H9 (cell line): Measurements from ENCODE around the gene RPEL1. TPM values are rescaled to one million over a fixed set of nuclear protein-coding genes. Genes with fewer than 3 reads are reported as not detected.

Source experiments
- DNase-seq: peaks from one replicate; pipeline ENCODE4 v3.0.0-alpha.2; 2017
- H2AFZ ChIP-seq: one replicate; pipeline ENCODE4 v1.6.1; 2013; ENCODE audit warnings: mild to moderate bottlenecking, low read length, control low read depth, moderate library complexity
- H2AK5ac ChIP-seq: 2 replicates; pipeline ENCODE4 v1.6.1; 2013; ENCODE audit warnings: low read length, control low read depth, mixed read lengths; ENCODE audit not compliant: insufficient read length
- H2BK120ac ChIP-seq: one replicate; pipeline ENCODE4 v1.6.1; 2013; ENCODE audit warnings: low read depth, mild to moderate bottlenecking, low read length, control low read depth, inconsistent platforms; ENCODE audit not compliant: poor library complexity, severe bottlenecking
- H2BK12ac ChIP-seq: 2 replicates; pipeline ENCODE4 v1.6.1; 2013; ENCODE audit warnings: low read length, control low read depth, mixed read lengths, low read depth; ENCODE audit not compliant: insufficient read length
- H2BK15ac ChIP-seq: 2 replicates; pipeline ENCODE4 v1.6.1; 2013; ENCODE audit warnings: low read depth, low read length, control low read depth
- H2BK20ac ChIP-seq: one replicate; pipeline ENCODE4 v1.6.1; 2013; ENCODE audit warnings: low read depth, mild to moderate bottlenecking, low read length, control low read depth, inconsistent platforms; ENCODE audit not compliant: poor library complexity, severe bottlenecking
- H2BK5ac ChIP-seq: 2 replicates; pipeline ENCODE4 v1.6.1; 2013; ENCODE audit warnings: low read length, control low read depth, mixed read lengths; ENCODE audit not compliant: insufficient read length
- H3K14ac ChIP-seq: 2 replicates; pipeline ENCODE4 v1.6.1; 2013; ENCODE audit warnings: low read length, control low read depth; ENCODE audit not compliant: insufficient read depth
- H3K18ac ChIP-seq: 2 replicates; pipeline ENCODE4 v1.6.1; 2013; ENCODE audit warnings: low read depth, mild to moderate bottlenecking, mixed read lengths, low read length, control low read depth; ENCODE audit not compliant: insufficient read length
- H3K23ac ChIP-seq: 2 replicates; pipeline ENCODE4 v1.6.1; 2013; ENCODE audit warnings: low read length, control low read depth, mixed read lengths, low read depth; ENCODE audit not compliant: insufficient read length
- H3K23me2 ChIP-seq: 2 replicates; pipeline ENCODE4 v1.6.1; 2013; ENCODE audit warnings: low read depth, mild to moderate bottlenecking, mixed read lengths, low read length, control low read depth; ENCODE audit not compliant: insufficient read length, poor library complexity, severe bottlenecking
- H3K27ac ChIP-seq: 2 replicates; pipeline ENCODE4 v1.5.1; 2013; ENCODE audit warnings: low read length, control low read depth, mixed read lengths, low read depth; ENCODE audit not compliant: insufficient read length
- H3K27me3 ChIP-seq: 2 replicates; pipeline ENCODE4 v1.6.1; 2013; ENCODE audit warnings: low read length, control low read depth, inconsistent platforms; ENCODE audit not compliant: insufficient read depth
- H3K4ac ChIP-seq: 2 replicates; pipeline ENCODE4 v1.6.1; 2013; ENCODE audit warnings: low read depth, mild to moderate bottlenecking, control low read depth, inconsistent platforms, low read length, moderate library complexity
- H3K4me1 ChIP-seq: 2 replicates; pipeline ENCODE4 v1.6.1; 2013; ENCODE audit warnings: low read length, control low read depth, inconsistent platforms; ENCODE audit not compliant: insufficient read depth
- H3K4me2 ChIP-seq: 2 replicates; pipeline ENCODE4 v1.6.1; 2013; ENCODE audit warnings: low read length, control low read depth, mixed read lengths; ENCODE audit not compliant: insufficient read length, insufficient read depth
- H3K56ac ChIP-seq: 2 replicates; pipeline ENCODE4 v1.6.1; 2013; ENCODE audit warnings: low read depth, mild to moderate bottlenecking, mixed read lengths, low read length, control low read depth; ENCODE audit not compliant: insufficient read length
- H3K79me1 ChIP-seq: 2 replicates; pipeline ENCODE4 v1.6.1; 2013; ENCODE audit warnings: low read depth, mild to moderate bottlenecking, moderate library complexity, low read length, control low read depth, inconsistent platforms; ENCODE audit not compliant: insufficient read depth, poor library complexity, severe bottlenecking
- H3K79me2 ChIP-seq: 2 replicates; pipeline ENCODE4 v1.6.1; 2013; ENCODE audit warnings: low read length, control low read depth, inconsistent platforms; ENCODE audit not compliant: insufficient read depth
- H3K9ac ChIP-seq: 2 replicates; pipeline ENCODE4 v1.6.1; 2013; ENCODE audit warnings: low read length, control low read depth, mixed read lengths; ENCODE audit not compliant: insufficient read length; ENCODE audit errors: extremely low read depth
- H3K9me3 ChIP-seq: one replicate; pipeline ENCODE4 v1.6.1; 2013; ENCODE audit warnings: low read depth, low read length, inconsistent platforms; ENCODE audit not compliant: control insufficient read depth
- H3T11ph ChIP-seq: one replicate; pipeline ENCODE4 v1.6.1; 2013; ENCODE audit warnings: mild to moderate bottlenecking, low read length, control low read depth, inconsistent platforms
- H4K20me1 ChIP-seq: one replicate; pipeline ENCODE4 v1.6.1; 2013; ENCODE audit not compliant: control insufficient read depth, insufficient read length, insufficient read depth
- H4K5ac ChIP-seq: 2 replicates; pipeline ENCODE4 v1.6.1; 2013; ENCODE audit warnings: low read depth, mild to moderate bottlenecking, mixed read lengths, low read length, control low read depth; ENCODE audit not compliant: insufficient read length
- H4K8ac ChIP-seq: replicated peaks from 2 replicates; pipeline ENCODE4 v1.6.1; 2013; ENCODE audit warnings: low read length, control low read depth, mixed read lengths, low read depth; ENCODE audit not compliant: insufficient read length
- H4K91ac ChIP-seq: 2 replicates; pipeline ENCODE4 v1.6.1; 2013; ENCODE audit warnings: low read depth, mild to moderate bottlenecking, moderate library complexity, mixed read lengths, low read length, control low read depth; ENCODE audit not compliant: insufficient read length
- H3K27ac Mint-ChIP-seq, 3 experiments: 2 replicates in 2 of 3; 3 replicates in 1 of 3; pipeline ENCODE4 v1.8.0; 2020 to 2021; ENCODE audit warnings: mixed read lengths in 3 of 3, mild to moderate bottlenecking in 1 of 3, moderate library complexity in 1 of 3
- H3K27me3 Mint-ChIP-seq: 2 replicates; pipeline ENCODE4 v1.8.0; 2021; ENCODE audit warnings: low read depth, mild to moderate bottlenecking, moderate library complexity, mixed read lengths
- H3K36me3 Mint-ChIP-seq, 3 experiments: 2 replicates in 2 of 3; 3 replicates in 1 of 3; pipeline ENCODE4 v1.8.0; 2020 to 2021; ENCODE audit warnings: low read depth in 3 of 3, mixed read lengths in 3 of 3; ENCODE audit not compliant: insufficient read depth in 1 of 3
- H3K4me1 Mint-ChIP-seq, 2 experiments: 2 replicates each; pipeline ENCODE4 v1.8.0; 2020; ENCODE audit warnings: mixed read lengths in 2 of 2
- H3K4me3 Mint-ChIP-seq, 2 experiments: 2 replicates in 1 of 2; 3 replicates in 1 of 2; pipeline ENCODE4 v1.8.0; 2020 to 2021; ENCODE audit warnings: mild to moderate bottlenecking in 2 of 2, mixed read lengths in 2 of 2, moderate library complexity in 1 of 2
- H3K9me3 Mint-ChIP-seq, 2 experiments: 2 replicates in 1 of 2; 3 replicates in 1 of 2; pipeline ENCODE4 v1.8.0; 2020; ENCODE audit warnings: mild to moderate bottlenecking in 2 of 2, mixed read lengths in 2 of 2, moderate library complexity in 1 of 2
- CTCF ChIP-seq: fragments of 200-600 bp; sonication (generic); conservative IDR thresholded peaks from 3 replicates; pipeline ENCODE4 v1.8.0; 2021; ENCODE audit warnings: antibody characterized with exemption, mild to moderate bottlenecking
- WGBS: extraction: QIAGEN DNeasy Blood & Tissue Kit; methylation state at CpG from one replicate; pipeline ENCODE4 v1.1.7; 2013; ENCODE audit warnings: missing lambda C conversion rate, low lambda C conversion rate, mixed read lengths; ENCODE audit not compliant: insufficient read length; ENCODE audit errors: extremely low coverage; 5-methylcytosine and 5-hydroxymethylcytosine counted together
- total RNA-seq: library from RNA; stranded (reverse); gene quantifications from 2 replicates; pipeline ENCODE4 v1.2.1, GENCODE V29; 2021

Gene RPEL1
- total RNA-seq, 1 experiment from 2014 or later = 0.13 TPM

- H3K18ac ChIP-seq = no peak overlapping the region
- no peak overlapping the region for H2BK12ac ChIP-seq
- peaks cover 12% of the 10 kb centered on the region for H3K27me3 Mint-ChIP-seq
- no peak overlapping the region for H3K4ac ChIP-seq
- no peak overlapping the region for H4K5ac ChIP-seq
- no peaks in the 10 kb centered on the region for H3K36me3 Mint-ChIP-seq
- H3K79me2 ChIP-seq = peaks cover 3% of the 10 kb centered on the region; the same call in 1 of the 2 replicates
- H3K9me3 ChIP-seq = no peaks in the 10 kb centered on the region
- H3K4me1 ChIP-seq = peaks cover 6% of the 10 kb centered on the region; the same call in 1 of the 2 replicates
- H2BK20ac ChIP-seq = no peak overlapping the region
- H4K91ac ChIP-seq = no peak overlapping the region
- DNase-seq = no peak
- no peaks in the 10 kb centered on the region for H3K27me3 ChIP-seq
- peaks cover 7% of the 10 kb centered on the region for H3K23me2 ChIP-seq
- H3T11ph ChIP-seq = no peak overlapping the region
- no CpG with 5 or more reads among the region's 3 CpGs for whole genome bisulfite sequencing
- no peak overlapping the region for H3K9ac ChIP-seq
- no peak overlapping the region for H3K27ac ChIP-seq
- no peak overlapping the region for H3K4me2 ChIP-seq
- peaks cover 2% of the 10 kb centered on the region for H3K79me1 ChIP-seq
- no peak overlapping the region for H2AK5ac ChIP-seq
- no peak overlapping the region for H3K27ac Mint-ChIP-seq
- H3K14ac ChIP-seq = no peak overlapping the region
- TF ChIP-seq CTCF = no peak
- no peak overlapping the region for H2BK15ac ChIP-seq
- H2AFZ ChIP-seq = no peak overlapping the region
- no peaks in the 10 kb centered on the region for H4K20me1 ChIP-seq
- H2BK5ac ChIP-seq = no peak overlapping the region
- H3K9me3 Mint-ChIP-seq = no peaks in the 10 kb centered on the region
- H3K4me3 Mint-ChIP-seq = no peak overlapping the region
- peaks cover 29 to 31% of the 10 kb centered on the region in 2 experiments for H3K4me1 Mint-ChIP-seq
- H2BK120ac ChIP-seq = no peak overlapping the region
- H3K23ac ChIP-seq = no peak overlapping the region
- H4K8ac ChIP-seq = no peak overlapping the region
- no peak overlapping the region for H3K56ac ChIP-seq
These were observed 48.5 kb upstream of the RPEL1 start for GRCh38 chr10:103197174-103197573.
